ENCODE results near the gene SLC24A4. TPM values are rescaled to one million over a fixed set of nuclear protein-coding genes. Genes with fewer than 3 reads are reported as not detected.

Gene SLC24A4
- total RNA-seq, 2 donors from 2014 or later, result 0.09 to 0.25 TPM

DNA sequence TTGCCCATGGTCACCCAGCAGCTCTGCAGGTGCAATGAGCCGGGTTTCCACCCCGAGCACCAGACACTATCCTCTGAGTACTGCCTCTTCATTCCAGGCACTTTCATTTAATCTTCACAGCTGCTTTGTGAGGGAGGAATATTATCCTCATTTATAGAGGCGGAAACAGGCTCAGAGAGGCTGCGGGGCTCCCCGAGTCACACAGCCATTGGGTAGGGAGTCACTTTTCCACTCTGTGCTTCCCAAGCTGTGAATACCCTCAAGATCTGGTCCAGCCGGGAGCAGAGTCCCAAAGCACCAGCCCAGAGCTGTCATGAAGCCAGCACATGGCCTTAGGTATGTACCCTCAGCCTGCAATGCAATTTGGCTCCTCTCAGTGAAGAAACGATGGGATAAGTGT lies 138.9 kb downstream of the SLC24A4 start:
- intact Hi-C loops (cut with DNase I, micrococcal nuclease), result no loop called here

DNA sequence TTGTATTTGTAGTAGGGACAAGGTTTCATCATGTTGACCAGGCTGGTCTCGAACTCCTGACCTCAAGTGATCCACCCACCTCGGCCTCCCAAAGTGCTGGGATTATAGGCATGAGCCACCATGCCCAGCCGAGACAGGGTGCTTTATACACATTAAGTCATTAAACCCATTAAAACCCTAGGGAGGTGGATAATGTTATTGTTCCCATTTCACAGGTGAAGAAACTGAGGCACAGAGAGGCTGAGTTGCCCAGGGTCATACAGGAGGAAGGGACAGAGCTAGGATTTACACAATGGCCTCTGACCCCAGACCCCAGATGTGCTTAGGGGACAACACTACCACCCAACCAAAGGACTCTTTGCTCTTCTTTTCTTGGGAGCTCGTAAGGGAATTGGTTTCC lies 139.6 kb downstream of the SLC24A4 start:
- ATAC-seq, result no peak
- peak in 1 of 2 donors; percentile 2 for DNase-seq
- intact Hi-C loops (cut with DNase I, micrococcal nuclease), result no loop called here

More for the DNA sequence above, 138.9 kb downstream of the SLC24A4 start:
- DNase-seq (peak in 1 of 2 donors; percentile 20), ATAC-seq (no peak)

DNA sequence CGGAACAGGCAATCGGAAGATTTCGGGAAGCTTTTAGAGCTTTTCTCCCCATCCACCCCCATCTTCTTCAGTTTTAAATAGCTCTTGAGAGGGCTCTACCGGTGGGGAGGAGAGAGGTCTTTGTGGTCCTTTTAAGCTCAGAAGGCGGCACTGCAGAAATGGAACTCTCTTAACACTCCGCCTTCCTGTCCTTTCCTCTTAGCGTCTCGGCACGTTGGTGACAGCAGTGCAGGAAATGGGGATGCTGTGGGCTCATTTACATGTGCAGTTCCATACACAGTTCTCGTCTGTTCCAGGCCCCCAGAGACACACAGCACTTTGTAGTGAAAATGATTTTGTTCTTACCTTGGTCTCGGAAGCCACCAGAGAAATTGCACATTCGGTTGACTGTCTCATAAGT lies 140.2 kb downstream of the SLC24A4 start:
- intact Hi-C loops (cut with DNase I, micrococcal nuclease), result no loop called here
- DNase-seq (peak in 1 of 2 donors; percentile 16), ATAC-seq (no peak)

DNA sequence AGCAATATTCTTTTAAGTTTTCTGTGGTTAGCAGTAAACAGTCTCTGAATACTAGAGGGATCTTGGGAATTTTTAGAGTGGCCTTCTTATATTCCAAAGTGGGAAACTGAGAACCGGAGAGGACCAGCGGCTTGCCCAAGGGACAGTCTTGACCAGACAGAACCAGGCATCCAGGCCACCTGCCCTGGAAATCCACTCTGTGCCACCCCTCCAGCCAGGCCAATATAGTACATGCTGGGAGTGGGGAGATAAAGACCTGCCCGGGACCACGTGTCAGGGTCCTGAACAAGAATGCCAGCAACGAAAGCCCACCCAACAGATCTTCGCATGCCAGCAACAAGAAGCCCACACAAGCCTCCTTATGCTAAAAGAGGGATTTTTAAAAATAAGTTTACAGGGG lies 141.2 kb downstream of the SLC24A4 start:
- DNase-seq (peak in 1 of 2 donors; percentile 9), ATAC-seq (no peak)
- intact Hi-C loops (cut with DNase I, micrococcal nuclease), result no loop called here

DNA sequence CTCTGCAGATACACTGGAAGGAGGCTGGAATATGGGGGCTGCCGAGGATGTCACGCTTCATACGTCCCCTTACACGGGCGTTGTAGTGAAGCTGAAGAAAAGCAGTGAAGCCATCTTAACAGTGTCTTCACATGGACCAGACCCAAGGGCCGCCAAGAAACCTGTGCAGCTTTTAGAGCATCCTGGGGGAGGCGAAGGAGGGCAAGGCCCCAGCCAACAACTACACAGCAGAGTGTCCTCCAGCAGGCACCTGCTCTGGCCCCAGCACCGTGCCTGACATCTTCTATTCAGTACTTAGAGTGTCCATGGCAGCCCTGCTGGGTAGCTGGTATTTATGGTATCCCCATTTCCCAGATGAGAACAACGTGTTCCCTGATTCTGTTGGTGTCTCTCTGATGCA lies 141.8 kb downstream of the SLC24A4 start:
- intact Hi-C loops (cut with DNase I, micrococcal nuclease), result no loop called here
- ATAC-seq (no peak), DNase-seq (peak in 1 of 2 donors; percentile 12)

DNA sequence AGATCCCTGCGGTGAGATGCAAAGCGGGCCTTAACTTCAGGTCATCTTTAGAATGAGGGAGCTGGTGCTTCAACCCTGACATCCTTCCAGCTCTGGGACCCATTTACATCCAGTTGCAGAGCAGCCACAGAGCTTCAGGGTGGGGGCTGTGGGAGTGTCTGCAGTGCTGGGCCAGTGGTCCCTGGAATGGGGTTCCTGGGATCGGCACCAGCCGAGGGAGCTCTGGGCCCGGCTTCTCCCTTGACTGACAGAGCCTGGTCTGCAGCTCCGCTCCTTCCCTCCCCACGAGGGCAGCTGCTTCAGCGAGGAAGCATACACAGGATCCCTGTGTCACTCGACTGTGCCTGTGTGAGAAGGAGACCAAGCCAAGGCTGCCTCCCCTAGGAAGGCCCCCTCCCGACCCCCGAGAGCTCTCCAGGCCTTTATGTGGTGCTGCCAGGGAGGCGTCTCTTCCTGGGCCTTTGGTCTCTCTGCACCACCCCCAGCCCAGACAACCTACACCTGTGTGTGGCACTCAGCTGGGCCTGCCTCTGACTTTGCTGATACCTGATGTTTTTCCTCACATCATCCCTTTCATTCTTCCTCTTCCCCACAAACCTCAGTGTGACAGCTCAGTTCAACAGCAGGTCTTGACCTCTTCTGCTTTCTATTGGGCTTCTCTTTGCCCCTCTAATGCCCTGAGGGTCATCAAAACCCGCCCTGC lies 142.5 kb downstream of the SLC24A4 start:
- DNase-seq (peak in 1 of 2 donors; percentile 11), ATAC-seq (no peak)
- intact Hi-C loops (cut with DNase I, micrococcal nuclease), result no loop called here

DNA sequence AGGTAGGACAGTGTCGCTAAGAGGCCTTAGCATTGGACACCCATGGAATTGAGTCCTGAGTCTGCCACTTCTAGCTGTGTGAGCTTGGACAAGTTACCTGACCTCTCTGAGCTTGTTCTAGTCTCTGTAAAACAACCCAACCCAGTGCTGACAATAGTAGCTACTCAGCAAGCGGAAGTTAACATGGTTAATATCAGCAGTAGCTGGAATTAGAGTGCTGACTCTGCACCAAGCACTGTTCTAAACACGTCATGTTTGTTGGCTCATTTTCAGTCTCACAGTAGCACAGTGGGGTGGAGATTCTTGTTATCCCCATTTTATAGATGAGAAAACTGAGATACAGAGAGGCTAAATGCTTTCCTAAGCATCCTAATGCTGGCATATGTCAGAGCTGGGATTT lies 143.1 kb downstream of the SLC24A4 start:
- intact Hi-C loops (cut with DNase I, micrococcal nuclease), result no loop called here
- DNase-seq (peak in 1 of 2 donors; percentile 16), ATAC-seq (no peak)

DNA sequence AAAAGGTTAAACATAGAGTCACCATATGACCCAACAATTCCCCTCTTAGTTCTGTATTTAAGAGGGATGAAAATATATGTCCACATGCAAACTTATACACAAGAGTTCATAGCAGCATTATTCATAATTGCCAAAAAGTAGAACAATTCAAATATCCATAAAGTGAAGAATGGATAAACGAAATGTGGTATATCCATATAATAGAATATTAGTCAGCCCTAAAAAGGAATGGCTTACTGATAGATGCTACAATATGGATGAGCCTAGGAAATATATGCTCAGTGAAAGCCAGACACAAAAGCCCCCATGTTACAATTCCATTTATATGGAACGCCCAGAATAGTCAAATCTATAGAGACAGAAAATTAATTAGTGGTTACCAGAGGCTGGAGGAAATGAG lies 146.6 kb downstream of the SLC24A4 start:
- DNase-seq, result no peak
- intact Hi-C loops (cut with DNase I, micrococcal nuclease), result no loop called here
- ATAC-seq, result no peak

DNA sequence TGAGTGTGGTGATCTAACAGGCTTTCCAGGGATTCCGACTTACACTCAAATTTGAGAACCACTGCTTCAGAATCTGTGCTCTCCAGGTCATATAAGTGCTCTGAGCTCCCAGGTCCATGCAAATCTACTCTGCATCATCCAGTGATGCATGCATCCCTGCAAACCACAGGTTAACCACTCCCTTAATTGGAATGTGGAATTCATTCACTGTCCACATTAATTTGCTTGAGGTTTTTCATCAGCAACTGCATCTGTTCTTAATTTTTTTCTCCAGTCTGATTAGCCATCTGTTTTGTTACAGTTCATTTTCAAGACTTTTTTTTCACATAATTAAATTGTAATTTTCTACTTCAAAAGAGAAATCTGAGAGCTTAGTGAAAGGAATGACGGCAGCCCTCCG lies 147.2 kb downstream of the SLC24A4 start:
- DNase-seq (no peak), ATAC-seq (no peak)
- intact Hi-C loops (cut with DNase I, micrococcal nuclease), result no loop called here

DNA sequence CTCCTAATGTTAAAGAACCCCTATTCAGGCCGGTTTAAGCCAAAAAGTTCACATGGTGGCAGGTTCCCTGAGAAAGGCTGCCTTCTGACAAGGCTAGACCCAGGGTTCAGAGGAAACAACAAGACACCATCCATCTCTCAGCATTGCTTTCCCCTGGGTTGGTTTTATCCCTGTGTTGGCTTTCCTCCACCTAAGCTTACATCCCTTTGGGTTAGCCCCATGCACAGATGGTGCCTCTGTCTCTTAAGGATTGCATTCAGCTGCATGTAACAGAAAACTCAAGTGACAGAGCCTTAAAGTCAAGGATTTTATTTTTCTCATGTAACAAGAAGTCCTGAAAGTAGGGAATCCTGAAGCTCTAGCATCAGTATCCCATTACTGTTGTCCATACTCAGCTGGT lies 147.8 kb downstream of the SLC24A4 start:
- intact Hi-C loops (cut with DNase I, micrococcal nuclease), result no loop called here

DNA sequence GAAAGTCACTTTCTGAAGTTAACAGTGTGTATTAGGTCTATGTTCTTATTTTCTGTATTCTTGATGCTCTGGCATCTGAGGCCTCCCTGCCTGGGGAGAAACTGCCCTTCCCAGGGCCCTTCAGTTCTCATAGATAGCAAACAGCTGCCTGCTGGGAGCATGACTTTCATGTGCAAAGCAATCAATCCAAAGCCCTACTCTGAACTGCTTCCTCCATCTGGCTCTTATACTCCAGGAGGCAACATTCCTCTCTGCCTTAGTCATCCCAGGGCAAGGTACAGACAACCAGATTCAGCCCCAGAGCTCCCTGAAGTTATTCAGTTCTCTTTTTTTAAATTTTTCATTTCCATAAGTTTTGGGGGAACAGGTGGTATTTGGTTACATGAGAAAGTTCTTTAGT lies 149.0 kb downstream of the SLC24A4 start:
- DNase-seq (peak in 1 of 2 donors; percentile 31), ATAC-seq (peak; percentile 99)
- intact Hi-C loops (cut with DNase I, micrococcal nuclease), result no loop called here

More for the DNA sequence above, 147.8 kb downstream of the SLC24A4 start:
- peak in 1 of 2 donors; percentile 4 for DNase-seq
- no peak for ATAC-seq

DNA sequence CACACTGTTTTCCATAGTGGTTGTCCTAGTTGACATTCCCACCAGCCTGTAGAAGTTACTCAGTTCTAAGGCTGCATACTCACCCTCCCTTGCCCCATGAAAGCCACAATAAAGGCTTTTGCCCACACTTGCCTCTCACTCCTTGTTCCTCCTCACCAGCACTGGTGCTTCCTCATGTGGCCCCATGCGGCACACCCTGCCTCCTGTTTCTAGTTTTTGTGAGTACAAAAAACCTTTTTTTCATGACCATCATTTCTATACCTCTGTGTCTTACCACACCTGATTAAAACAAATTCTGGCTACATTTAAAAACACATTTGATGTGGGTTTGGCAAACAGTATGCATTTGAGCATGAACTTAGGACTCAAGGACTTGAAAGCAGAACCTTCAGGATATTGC lies 149.9 kb downstream of the SLC24A4 start:
- DNase-seq (no peak), ATAC-seq (no peak)
- intact Hi-C loops (cut with DNase I, micrococcal nuclease), result no loop called here

DNA sequence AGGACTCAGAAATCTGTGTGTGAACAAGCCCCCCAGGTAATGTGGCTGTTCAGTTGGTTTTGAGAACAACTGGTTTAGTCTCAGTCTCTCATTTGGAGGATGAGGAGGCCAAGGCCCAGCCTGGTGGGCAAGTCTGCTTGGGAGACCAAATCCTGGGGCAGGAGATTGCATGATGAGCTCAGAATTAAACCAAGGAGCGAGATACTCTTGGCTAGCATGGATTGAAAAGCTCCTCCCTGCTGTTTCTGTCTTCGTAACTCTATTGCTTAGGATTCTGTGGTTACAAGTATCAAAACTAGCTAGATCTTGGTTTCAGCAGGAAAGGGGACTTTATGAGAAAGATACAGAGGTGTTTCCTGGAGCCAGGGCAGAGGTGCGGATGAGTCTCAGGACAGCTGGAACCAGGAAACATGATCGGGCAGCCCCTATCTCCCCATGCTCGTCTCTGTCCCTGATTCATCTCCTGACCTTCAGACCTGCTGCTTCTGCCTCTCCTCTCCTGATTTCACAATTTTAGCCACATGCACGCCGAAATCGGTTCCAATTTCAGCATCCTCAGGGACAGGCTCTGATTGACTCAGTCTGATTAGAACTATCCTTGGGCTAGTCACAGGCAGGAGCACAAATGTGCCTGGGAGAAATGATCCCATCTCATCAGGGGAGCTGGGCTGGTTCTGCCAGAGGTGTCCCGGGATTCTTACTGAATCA lies 150.4 kb downstream of the SLC24A4 start:
- ATAC-seq (no peak), DNase-seq (no peak)
- intact Hi-C loops (cut with DNase I, micrococcal nuclease), result no loop called here

DNA sequence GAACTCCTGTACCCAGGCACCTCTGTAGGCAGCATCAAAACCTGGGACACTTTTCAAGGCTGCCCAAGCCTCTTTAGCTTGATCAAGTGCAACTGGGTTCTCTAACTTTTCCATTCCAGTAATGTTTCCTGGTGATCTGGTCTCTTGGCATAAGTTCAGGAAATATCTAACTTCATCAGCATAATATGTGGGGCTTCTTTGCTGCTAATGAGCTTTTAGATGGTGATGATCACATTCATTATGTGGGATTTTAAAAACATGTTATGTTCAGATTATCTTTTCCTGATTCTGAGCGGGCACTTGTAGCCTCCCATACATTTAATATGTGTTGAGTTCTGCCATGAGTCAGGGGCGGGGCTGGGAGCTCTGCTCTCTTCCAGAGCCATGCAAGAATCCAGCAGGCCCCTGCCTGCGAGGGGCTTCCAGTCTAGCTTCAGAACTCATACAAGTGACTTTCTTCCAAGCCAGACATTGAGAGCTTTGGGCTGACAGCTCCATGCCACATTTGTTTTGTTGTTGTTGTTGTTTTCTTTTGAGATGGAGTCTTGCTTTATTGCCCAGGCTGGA lies 151.1 kb downstream of the SLC24A4 start:
- ATAC-seq, result no peak
- peak in 1 of 2 donors; percentile 17 for DNase-seq
- intact Hi-C loops (cut with DNase I, micrococcal nuclease), result no loop called here

DNA sequence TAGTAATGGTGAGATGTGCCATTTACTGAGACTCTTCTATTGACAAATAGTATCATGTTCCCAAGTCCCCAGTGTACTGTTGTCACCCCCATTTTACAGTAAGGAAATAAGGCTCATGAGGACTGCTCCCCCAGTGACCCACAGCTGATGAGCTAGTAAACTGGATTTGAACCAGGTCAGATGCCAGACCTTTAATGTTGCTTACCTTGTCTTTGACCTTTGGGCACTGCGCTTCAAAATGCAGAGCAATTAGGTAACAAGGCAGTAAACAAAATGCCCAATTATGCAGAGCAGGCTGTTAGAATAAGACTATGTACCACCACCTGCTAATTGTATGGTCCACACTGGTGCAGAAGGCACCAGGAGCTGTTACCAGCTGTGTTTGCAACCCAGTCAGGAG lies 152.1 kb downstream of the SLC24A4 start:
- ATAC-seq (no peak), DNase-seq (no peak)
- intact Hi-C loops (cut with DNase I, micrococcal nuclease), result no loop called here

DNA sequence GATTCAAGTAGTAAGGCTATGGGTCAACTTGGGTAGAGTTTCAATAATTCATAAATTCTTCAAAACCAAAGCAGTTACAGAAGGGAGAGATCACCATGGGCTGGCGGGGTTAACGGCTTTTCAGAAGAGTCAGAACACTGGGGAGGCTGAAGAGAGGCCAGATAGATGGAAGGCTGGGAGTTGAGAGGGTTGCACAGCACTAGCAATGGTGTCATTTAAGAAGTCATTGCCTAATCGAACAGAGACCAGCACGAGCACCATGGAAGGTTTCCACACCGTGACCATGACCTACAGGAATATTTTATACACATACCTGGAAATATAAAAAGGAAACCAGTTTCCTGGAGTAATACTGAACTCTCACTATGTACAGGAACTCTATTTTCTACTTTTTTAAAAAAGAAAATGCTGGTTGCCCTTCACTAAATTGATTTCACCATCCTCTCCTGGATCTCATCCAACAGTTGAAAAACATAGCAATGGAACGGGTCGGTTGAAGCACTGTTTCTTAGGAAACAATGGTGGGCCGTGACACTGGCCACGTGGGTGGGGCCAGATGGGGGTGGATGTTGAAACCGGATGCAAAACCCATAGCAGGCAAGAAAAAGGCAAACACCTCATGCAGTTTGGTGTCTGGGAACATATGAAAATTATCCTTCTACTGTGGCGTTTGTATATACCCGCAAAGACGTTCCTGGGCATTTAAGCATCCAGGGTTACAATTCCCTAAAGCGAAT lies 152.7 kb downstream of the SLC24A4 start:
- peak in 1 of 2 donors; percentile 28 for DNase-seq
- intact Hi-C loops (cut with DNase I, micrococcal nuclease), result no loop called here
- no peak for ATAC-seq

DNA sequence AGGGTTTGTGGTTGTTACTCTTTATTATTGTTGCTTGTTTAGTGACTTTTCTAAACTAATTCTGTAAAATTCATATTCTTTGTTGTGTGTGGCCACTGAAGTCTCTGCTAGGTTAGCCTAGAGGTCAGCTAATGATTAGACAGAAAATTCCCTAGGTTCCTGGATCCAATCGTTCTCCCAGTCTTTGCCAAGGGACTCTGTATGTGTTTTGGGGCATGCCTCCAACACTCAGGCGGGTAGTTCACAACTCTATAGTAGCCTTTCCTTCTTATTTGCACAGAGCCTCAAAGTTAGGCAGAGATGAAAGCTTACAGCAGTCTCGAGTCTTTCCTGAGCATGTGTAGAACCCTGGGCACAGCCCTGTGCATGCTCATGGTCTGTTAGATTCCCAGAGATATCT lies 157.9 kb downstream of the SLC24A4 start:
- DNase-seq (no peak), ATAC-seq (no peak)
- intact Hi-C loops (cut with DNase I, micrococcal nuclease), result no loop called here

DNA sequence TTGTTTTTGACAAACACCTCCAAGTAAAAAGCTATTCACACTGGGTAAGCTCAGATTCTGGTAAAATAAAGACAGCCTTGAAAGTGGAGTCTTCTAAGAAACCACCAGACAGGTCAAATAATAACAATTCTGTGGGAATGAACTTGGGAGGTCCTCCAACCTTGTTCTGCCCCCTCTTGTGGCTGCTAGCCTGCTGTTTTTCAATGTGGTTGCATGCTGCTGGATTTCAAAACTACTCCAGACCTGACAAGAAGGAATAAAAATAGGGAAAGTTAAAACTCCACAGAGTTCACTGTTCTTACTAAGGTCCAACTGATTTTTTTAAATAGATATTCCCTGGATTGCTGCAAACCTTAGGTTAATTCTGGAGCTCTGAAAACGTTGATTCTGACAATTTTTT lies 158.4 kb downstream of the SLC24A4 start:
- peak in 1 of 2 donors; percentile 10 for DNase-seq
- intact Hi-C loops (cut with DNase I, micrococcal nuclease), result no loop called here

DNA sequence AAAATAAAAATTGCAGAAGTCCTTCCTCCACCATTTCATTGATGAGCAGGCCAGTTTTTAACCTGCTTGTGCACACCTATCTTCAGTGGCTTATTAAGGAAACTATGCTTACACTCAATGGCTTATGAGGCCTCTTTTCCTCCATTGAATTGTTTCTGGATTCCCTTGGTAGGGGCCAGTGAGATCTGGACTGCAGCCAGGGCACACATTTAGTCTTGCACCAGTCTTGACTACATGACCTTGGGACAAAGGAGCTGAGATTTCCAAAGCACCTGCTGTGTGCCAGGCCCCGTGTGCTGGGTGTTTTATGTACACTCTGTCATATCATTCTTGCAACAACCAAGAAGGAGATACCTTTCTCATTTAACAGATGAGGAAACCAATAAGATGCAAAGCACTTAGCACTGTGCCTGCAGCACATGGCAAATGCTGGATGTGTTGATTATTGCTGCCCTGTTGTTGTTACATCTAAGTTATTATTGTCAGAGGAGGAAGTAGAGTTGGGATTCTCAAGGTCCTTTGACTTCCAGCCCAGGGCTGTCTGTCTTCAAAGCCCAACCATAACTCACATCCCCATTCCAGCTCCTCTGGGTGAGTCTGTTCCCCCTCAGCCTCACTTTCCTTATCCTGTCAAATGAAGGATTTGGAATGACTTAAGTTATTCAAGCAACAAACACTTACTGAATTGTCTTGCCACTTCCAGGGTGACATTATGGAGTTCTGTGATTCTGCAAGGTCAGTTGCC lies 159.0 kb downstream of the SLC24A4 start:
- intact Hi-C loops (cut with DNase I, micrococcal nuclease), result no loop called here
- DNase-seq (peak in 1 of 2 donors; percentile 14), ATAC-seq (no peak)

More for the DNA sequence above, 158.4 kb downstream of the SLC24A4 start:
- no peak for ATAC-seq
